Esophagus squamous epithelium (tissue), 4 donors: ENCODE measurements around the gene GDAP1L1.

ENCODE experiments used
- POLR2A ChIP-seq, 4 donors: fragments of 450-650 bp; IDR thresholded peaks; one replicate each; pipeline ENCODE4 v1.6.1; 2017; ENCODE audit warnings: antibody characterized with exemption in 4 of 4, mild to moderate bottlenecking in 4 of 4, moderate library complexity in 3 of 4
- TF ChIP-seq, protein P1 (sequence below), 6 experiments: fragments of 450-650 bp in 4 of 6; fragments of 200-600 bp in 2 of 6; sonication (generic) in 2 of 6; IDR thresholded peaks; one replicate each; pipeline ENCODE4 v1.5.1; 2016 to 2019; ENCODE audit warnings: antibody characterized with exemption in 6 of 6, mild to moderate bottlenecking in 4 of 6, moderate library complexity in 4 of 6

DNA sequence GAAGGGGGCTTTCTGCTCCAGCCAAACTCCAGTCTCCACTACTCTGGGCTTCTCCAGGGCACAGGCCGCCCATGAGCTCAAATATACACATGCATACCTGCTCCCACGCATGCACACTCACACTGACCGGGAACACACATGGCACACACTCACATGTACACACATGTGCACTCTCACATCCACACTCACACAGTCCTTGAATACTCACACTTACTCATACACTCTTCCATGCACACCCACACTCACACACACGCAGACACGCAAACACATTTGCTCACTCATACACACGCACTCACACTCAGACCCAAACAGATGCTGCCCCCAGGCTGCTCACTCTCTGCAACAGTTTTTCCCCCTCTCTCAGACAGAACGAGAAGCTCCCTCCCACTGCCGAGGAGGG is 7.0 kb downstream of the GDAP1L1 start:
- TF ChIP-seq POLR2A (IDR thresholded peaks at IDR 0.05) = no peak
- TF ChIP-seq, protein P1, sequence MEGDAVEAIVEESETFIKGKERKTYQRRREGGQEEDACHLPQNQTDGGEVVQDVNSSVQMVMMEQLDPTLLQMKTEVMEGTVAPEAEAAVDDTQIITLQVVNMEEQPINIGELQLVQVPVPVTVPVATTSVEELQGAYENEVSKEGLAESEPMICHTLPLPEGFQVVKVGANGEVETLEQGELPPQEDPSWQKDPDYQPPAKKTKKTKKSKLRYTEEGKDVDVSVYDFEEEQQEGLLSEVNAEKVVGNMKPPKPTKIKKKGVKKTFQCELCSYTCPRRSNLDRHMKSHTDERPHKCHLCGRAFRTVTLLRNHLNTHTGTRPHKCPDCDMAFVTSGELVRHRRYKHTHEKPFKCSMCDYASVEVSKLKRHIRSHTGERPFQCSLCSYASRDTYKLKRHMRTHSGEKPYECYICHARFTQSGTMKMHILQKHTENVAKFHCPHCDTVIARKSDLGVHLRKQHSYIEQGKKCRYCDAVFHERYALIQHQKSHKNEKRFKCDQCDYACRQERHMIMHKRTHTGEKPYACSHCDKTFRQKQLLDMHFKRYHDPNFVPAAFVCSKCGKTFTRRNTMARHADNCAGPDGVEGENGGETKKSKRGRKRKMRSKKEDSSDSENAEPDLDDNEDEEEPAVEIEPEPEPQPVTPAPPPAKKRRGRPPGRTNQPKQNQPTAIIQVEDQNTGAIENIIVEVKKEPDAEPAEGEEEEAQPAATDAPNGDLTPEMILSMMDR (IDR thresholded peaks at IDR 0.05) = no peak
